ENCODE measurements around the gene SGCD. TPM values are rescaled to one million over a fixed set of nuclear protein-coding genes. Genes with fewer than 3 reads are reported as not detected.

Gene SGCD
- total RNA-seq, 4 donors from 2014 or later = 12.4 to 17.8 (median 13.4) TPM

DNA sequence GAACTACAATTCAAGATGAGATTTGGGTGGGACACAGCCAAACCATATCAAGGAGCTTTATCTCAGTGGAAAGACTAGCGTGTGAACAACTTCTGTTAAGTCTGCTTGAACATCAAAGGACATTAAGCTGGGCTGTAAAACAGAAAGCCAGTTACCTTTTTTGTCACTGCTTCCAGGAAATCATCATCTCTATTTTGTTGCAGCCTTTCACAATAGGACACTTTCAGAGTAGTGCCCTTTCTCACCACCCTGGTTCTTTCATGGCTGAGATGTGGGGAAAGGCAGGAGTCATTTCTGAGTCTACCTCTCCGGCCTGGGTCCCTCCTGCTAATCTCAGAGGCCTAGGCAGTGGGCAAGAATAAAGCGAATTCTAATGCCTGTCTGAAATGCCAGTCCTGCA, 426.9 kb downstream of the SGCD start:
- Histone ChIP-seq H3K36me3 (no peaks in the 10 kb centered on the region), H3K4me1 (no peaks in the 10 kb centered on the region), H3K27ac (no peak overlapping the region), H3K27me3 (no peaks in the 10 kb centered on the region), H3K4me3 (no peak overlapping the region), H3K9me3 (no peaks in the 10 kb centered on the region)
- TF ChIP-seq EP300 (IDR thresholded peaks at IDR 0.05) (no peak), POLR2A (IDR thresholded peaks at IDR 0.05) (no peak)
- TF ChIP-seq, protein P1, sequence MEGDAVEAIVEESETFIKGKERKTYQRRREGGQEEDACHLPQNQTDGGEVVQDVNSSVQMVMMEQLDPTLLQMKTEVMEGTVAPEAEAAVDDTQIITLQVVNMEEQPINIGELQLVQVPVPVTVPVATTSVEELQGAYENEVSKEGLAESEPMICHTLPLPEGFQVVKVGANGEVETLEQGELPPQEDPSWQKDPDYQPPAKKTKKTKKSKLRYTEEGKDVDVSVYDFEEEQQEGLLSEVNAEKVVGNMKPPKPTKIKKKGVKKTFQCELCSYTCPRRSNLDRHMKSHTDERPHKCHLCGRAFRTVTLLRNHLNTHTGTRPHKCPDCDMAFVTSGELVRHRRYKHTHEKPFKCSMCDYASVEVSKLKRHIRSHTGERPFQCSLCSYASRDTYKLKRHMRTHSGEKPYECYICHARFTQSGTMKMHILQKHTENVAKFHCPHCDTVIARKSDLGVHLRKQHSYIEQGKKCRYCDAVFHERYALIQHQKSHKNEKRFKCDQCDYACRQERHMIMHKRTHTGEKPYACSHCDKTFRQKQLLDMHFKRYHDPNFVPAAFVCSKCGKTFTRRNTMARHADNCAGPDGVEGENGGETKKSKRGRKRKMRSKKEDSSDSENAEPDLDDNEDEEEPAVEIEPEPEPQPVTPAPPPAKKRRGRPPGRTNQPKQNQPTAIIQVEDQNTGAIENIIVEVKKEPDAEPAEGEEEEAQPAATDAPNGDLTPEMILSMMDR (IDR thresholded peaks at IDR 0.05) = no peak
- WGBS, 2 donors = 80 to 86% methylated on average over 3 of the region's 3 CpGs
- DNase-seq (ENCODE audit: low spot score in 2 of 2) = no peak

DNA sequence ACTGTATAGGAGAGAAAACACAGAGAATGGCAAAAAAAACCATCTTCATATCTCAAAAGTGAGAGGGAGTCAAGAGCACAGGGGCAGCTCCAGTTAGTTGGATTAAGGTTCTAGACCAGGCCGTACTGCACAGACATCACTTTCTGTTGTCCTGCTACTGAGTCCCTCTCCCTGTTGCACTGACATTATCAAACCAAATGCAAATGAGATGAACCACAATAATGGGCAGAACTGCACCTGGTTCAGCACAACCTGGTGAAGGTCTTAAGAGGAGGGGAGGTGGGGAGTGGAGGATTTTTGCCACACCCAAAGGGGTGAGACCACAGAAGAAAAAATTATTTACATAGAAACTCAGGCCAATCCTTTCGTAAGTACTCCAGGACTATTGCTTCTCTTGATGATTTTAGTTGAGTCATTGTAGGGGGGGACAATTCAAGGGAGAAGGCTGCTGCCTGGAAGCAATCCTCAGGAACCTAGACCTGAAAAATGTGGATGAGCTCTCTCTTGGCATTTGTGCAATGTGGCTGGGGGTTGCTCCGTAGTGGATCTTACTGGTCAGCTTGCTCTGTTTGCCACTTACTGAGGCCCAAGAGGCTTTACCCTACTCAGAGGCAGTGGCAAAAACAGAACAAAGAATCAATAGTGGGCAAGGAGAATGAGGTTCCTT, 428.6 kb downstream of the SGCD start:
- H3K4me3 ChIP-seq = no peak overlapping the region
- no peak overlapping the region for H3K27ac ChIP-seq
- TF ChIP-seq, protein P1 (IDR thresholded peaks at IDR 0.05) = no peak
- TF ChIP-seq EP300 (IDR thresholded peaks at IDR 0.05) = no peak
- no peaks in the 10 kb centered on the region for H3K36me3 ChIP-seq
- no peaks in the 10 kb centered on the region for H3K9me3 ChIP-seq
- H3K4me1 ChIP-seq = no peaks in the 10 kb centered on the region
- no peak for DNase-seq (ENCODE audit: low spot score in 2 of 2)
- WGBS, 2 donors = 81 to 90% methylated on average over 3 of the region's 3 CpGs
- H3K27me3 ChIP-seq = no peaks in the 10 kb centered on the region

DNA sequence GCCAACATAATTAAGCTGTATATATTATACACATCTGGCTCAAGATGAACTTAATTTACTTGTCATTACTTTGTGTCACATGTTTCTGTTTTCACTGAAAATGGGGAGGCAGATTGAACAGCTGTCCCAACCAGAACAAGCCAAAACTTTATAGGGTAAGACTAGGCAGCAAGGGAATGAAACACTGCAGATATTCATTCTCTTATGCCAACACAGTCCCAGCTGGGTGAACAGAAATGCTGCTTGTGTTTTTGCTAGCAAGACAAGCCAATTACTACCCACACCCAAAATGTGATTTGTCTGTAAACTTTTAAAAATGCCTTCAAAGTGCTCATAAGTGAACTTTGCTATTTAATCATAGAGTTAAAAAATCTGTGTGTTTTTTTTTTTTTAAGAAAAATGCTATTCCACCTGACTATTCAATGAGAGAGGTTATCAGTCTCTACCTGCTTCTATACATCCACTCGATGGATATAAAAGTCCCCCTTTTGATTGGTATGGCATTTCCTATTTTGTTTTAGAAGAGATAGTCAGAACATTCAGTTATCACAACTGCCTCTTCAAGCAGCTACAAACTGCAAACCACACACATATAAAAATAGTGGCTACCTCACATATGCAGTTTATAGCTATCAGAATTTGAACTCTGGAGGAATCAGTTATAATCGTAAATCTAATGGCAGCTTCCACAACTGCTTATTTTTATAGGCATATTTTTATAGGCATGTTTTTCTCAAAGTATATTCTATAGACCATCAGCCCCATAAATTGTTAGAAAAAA, 431.2 kb downstream of the SGCD start:
- TF ChIP-seq, protein P1 (IDR thresholded peaks at IDR 0.05) = no peak
- TF ChIP-seq EP300 (IDR thresholded peaks at IDR 0.05) (no peak), POLR2A (IDR thresholded peaks at IDR 0.05) (no peak)
- no peak overlapping the region for H3K27ac ChIP-seq
- H3K36me3 ChIP-seq = no peaks in the 10 kb centered on the region
- no peak overlapping the region for H3K4me3 ChIP-seq
- H3K27me3 ChIP-seq = no peaks in the 10 kb centered on the region
- no peak for DNase-seq (ENCODE audit: low spot score in 2 of 2)
- WGBS, 2 donors = 82 to 91% methylated on average over 2 of the region's 2 CpGs
- H3K9me3 ChIP-seq = no peaks in the 10 kb centered on the region
- no peaks in the 10 kb centered on the region for H3K4me1 ChIP-seq

DNA sequence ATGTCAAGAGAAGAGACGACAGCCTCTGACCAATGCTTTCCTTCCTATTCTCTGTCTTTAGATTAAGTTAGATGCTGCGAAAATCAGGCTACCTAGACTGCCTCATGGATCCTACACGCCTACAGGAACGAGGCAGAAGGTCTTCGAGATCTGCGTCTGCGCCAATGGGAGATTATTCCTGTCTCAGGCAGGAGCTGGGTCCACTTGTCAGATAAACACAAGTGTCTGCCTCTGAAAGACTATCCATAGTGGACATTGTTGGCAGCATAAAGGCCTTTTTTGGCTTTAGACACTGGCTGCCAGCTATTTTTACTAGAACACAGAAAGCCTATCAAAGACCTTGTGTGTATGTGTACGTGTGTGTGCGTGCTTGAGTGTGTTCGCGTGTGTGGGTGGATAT, 432.2 kb downstream of the SGCD start:
- H3K9me3 ChIP-seq = no peaks in the 10 kb centered on the region
- no peaks in the 10 kb centered on the region for H3K27me3 ChIP-seq
- no peak for DNase-seq (ENCODE audit: low spot score in 2 of 2)
- WGBS, 2 donors = 81 to 85% methylated on average over 11 of the region's 11 CpGs
- no peak for TF ChIP-seq POLR2A (IDR thresholded peaks at IDR 0.05)
- TF ChIP-seq, protein P1 (IDR thresholded peaks at IDR 0.05) = no peak
- no peak for TF ChIP-seq EP300 (IDR thresholded peaks at IDR 0.05)
- no peak overlapping the region for H3K4me3 ChIP-seq
- no peak overlapping the region for H3K27ac ChIP-seq
- no peaks in the 10 kb centered on the region for H3K4me1 ChIP-seq
- no peaks in the 10 kb centered on the region for H3K36me3 ChIP-seq

DNA sequence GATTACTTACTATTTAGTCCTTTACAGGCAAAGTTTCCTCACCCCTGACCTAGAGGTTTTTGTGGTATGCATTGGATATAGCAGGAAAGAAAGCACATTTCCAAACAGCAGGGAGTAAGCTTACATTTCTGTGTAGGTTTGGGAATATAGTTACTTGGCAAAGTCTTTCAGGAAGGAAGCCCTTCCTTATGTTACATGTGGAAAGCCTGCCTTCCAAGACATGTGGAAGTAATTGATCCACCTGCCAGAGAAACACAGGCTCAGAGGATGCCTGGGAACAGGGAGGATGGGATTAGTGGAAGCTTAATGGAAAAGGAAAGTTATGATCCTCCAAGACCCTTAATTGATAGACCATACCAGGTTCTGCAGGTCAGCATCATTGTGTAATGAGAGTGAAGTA, 435.8 kb downstream of the SGCD start:
- H3K27ac ChIP-seq = no peak overlapping the region
- DNase-seq (ENCODE audit: low spot score in 2 of 2) = no peak
- TF ChIP-seq, protein P1 (IDR thresholded peaks at IDR 0.05) = no peak
- TF ChIP-seq EP300 (IDR thresholded peaks at IDR 0.05) = no peak
- TF ChIP-seq POLR2A (IDR thresholded peaks at IDR 0.05) = no peak
- no peak overlapping the region for H3K4me3 ChIP-seq
- no peaks in the 10 kb centered on the region for H3K27me3 ChIP-seq
- no peaks in the 10 kb centered on the region for H3K36me3 ChIP-seq
- no peaks in the 10 kb centered on the region for H3K4me1 ChIP-seq
- H3K9me3 ChIP-seq = no peaks in the 10 kb centered on the region
